ENCODE results near the gene PDGFRB. TPM values are rescaled to one million over a fixed set of nuclear protein-coding genes. Genes with fewer than 3 reads are reported as not detected.

The PDGFRB gene
- total RNA-seq, 1 donor from 2014 or later: 2.9 TPM

GRCh38 chr5:150164211-150164980, 8.8 kb upstream of the PDGFRB start:
- peaks cover 26% of the 10 kb centered on the region for H3K27me3 Mint-ChIP-seq (ENCODE audit: unreplicated experiment)
- no peak for TF ChIP-seq CTCF (IDR thresholded peaks at IDR 0.05; ENCODE audit: partially characterized antibody, unreplicated experiment)
- peaks cover 41% of the 10 kb centered on the region for H3K4me1 Mint-ChIP-seq (ENCODE audit: low read depth, unreplicated experiment)
- H3K9me3 Mint-ChIP-seq (ENCODE audit: unreplicated experiment): peaks cover 16% of the 10 kb centered on the region
- DNase-seq: no peak
- peak overlapping the region; percentile 67 for H3K4me3 Mint-ChIP-seq (ENCODE audit: unreplicated experiment)
- H3K36me3 Mint-ChIP-seq (ENCODE audit: unreplicated experiment): no peaks in the 10 kb centered on the region
- H3K27ac Mint-ChIP-seq (ENCODE audit: unreplicated experiment): peak overlapping the region; percentile 68

GRCh38 chr5:150163547-150164059, 8.0 kb upstream of the PDGFRB start:
- H3K9me3 Mint-ChIP-seq (ENCODE audit: unreplicated experiment): peaks cover 16% of the 10 kb centered on the region
- H3K4me1 Mint-ChIP-seq (ENCODE audit: low read depth, unreplicated experiment): peaks cover 41% of the 10 kb centered on the region
- H3K27ac Mint-ChIP-seq (ENCODE audit: unreplicated experiment): peak overlapping the region; percentile 48
- DNase-seq: peak; percentile 83
- H3K36me3 Mint-ChIP-seq (ENCODE audit: unreplicated experiment): no peaks in the 10 kb centered on the region
- TF ChIP-seq CTCF (IDR thresholded peaks at IDR 0.05; ENCODE audit: partially characterized antibody, unreplicated experiment): no peak
- peak overlapping the region; percentile 45 for H3K4me3 Mint-ChIP-seq (ENCODE audit: unreplicated experiment)
- peaks cover 22% of the 10 kb centered on the region for H3K27me3 Mint-ChIP-seq (ENCODE audit: unreplicated experiment)

DNA sequence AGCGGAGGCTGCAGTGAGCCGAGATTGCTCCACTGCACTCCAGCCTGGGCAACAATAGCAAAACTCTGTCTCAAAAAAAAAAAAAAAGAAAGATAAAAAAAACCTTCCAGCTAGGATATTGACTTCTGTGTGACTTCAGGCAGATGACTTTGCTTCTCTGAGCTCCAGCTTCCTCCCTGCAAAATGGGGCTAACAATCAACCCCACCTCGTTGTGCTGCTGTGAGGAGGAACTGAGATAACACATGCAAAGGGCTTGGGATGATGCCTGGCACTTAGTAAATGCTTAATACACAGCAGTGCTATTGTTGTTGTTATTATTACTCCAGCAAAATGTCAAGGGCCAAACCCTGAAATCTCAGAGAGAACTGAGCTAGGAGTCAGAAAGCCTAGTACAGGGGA, 7.4 kb upstream of the PDGFRB start:
- no peak overlapping the region for H3K4me3 Mint-ChIP-seq (ENCODE audit: unreplicated experiment)
- H3K27me3 Mint-ChIP-seq (ENCODE audit: unreplicated experiment): peaks cover 17% of the 10 kb centered on the region
- no peak overlapping the region for H3K27ac Mint-ChIP-seq (ENCODE audit: unreplicated experiment)
- no peak for DNase-seq
- no peaks in the 10 kb centered on the region for H3K36me3 Mint-ChIP-seq (ENCODE audit: unreplicated experiment)
- peaks cover 41% of the 10 kb centered on the region for H3K4me1 Mint-ChIP-seq (ENCODE audit: low read depth, unreplicated experiment)
- peaks cover 14% of the 10 kb centered on the region for H3K9me3 Mint-ChIP-seq (ENCODE audit: unreplicated experiment)
- TF ChIP-seq CTCF (IDR thresholded peaks at IDR 0.05; ENCODE audit: partially characterized antibody, unreplicated experiment): no peak

DNA sequence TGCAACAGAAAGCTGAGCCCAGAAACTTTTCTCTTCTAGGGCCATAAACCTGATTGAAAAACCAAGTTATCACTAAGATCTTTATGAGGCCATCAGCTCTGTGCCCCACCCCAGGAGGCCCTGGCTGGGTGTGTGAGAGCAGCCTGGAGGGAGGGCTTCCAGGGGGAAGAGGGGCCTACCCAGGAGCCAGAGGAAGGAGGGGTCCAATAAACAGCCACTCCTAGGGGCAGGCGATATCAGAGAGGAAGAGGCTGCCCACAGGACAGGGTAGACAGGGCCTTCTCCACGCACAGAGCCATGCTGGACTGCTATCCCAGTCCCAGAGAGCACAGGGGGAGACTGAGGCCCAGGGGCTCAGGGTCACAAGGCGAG, 6.5 kb upstream of the PDGFRB start:
- no peak for DNase-seq
- Mint-ChIP-seq H3K4me1 (ENCODE audit: low read depth, unreplicated experiment) (peaks cover 41% of the 10 kb centered on the region), H3K27me3 (ENCODE audit: unreplicated experiment) (peaks cover 10% of the 10 kb centered on the region), H3K4me3 (ENCODE audit: unreplicated experiment) (no peak overlapping the region), H3K36me3 (ENCODE audit: unreplicated experiment) (no peaks in the 10 kb centered on the region), H3K9me3 (ENCODE audit: unreplicated experiment) (peaks cover 15% of the 10 kb centered on the region), H3K27ac (ENCODE audit: unreplicated experiment) (no peak overlapping the region)
- no peak for TF ChIP-seq CTCF (IDR thresholded peaks at IDR 0.05; ENCODE audit: partially characterized antibody, unreplicated experiment)

Data from glutamatergic neuron (in vitro differentiated cells).